ENCODE results near the gene GLE1.
"Not testable (repeated sequence)": the region's sequence is repeated elsewhere in the genome, so short reads cannot be mapped to it uniquely, and the experiment has no call there.

Gene GLE1

GRCh38 chr9:128497824-128498610, 6.5 kb upstream of the GLE1 start:
- no peak for DNase-seq

GRCh38 chr9:128498911-128499310, 5.6 kb upstream of the GLE1 start:
- no peak for DNase-seq

GRCh38 chr9:128499920-128500319, 4.6 kb upstream of the GLE1 start:
- no peak for DNase-seq

- DNase-seq: not testable (repeated sequence)
Observed at GRCh38 chr9:128503415-128503825, 1.1 kb upstream of the GLE1 start.

- no peak for DNase-seq
Observed at GRCh38 chr9:128503870-128504269, 649 bp upstream of the GLE1 start.

GRCh38 chr9:128505414-128505765, 871 bp downstream of the GLE1 start:
- no peak for DNase-seq

- DNase-seq: not testable (repeated sequence)
Observed at GRCh38 chr9:128505906-128506305, 1.4 kb downstream of the GLE1 start.

GRCh38 chr9:128512820-128513219, 8.3 kb downstream of the GLE1 start:
- DNase-seq: no peak

- no peak for DNase-seq
Observed at GRCh38 chr9:128521956-128522355, 17.4 kb downstream of the GLE1 start.

GRCh38 chr9:128523199-128523925, 18.8 kb downstream of the GLE1 start:
- no peak for DNase-seq

- DNase-seq: no peak
Observed at GRCh38 chr9:128526720-128527119, 22.2 kb downstream of the GLE1 start.

GRCh38 chr9:128528445-128529160, 24.1 kb downstream of the GLE1 start:
- DNase-seq: no peak

- no peak for DNase-seq
Observed at GRCh38 chr9:128529191-128529590, 24.7 kb downstream of the GLE1 start.

- DNase-seq: no peak
Observed at GRCh38 chr9:128532581-128532980, 28.1 kb downstream of the GLE1 start.

- DNase-seq: no peak
Observed at GRCh38 chr9:128540634-128541360, 36.3 kb downstream of the GLE1 start.

GRCh38 chr9:128546504-128546903, 42.0 kb downstream of the GLE1 start:
- no peak for DNase-seq

GRCh38 chr9:128548876-128549275, 44.4 kb downstream of the GLE1 start:
- no peak for DNase-seq

GRCh38 chr9:128550226-128550625, 45.7 kb downstream of the GLE1 start:
- DNase-seq: no peak

GRCh38 chr9:128550770-128551656, 46.5 kb downstream of the GLE1 start:
- no peak for DNase-seq

- DNase-seq: peak; percentile 3
Observed at GRCh38 chr9:128551657-128552152, 47.2 kb downstream of the GLE1 start.

- peak; percentile 76 for DNase-seq
Observed at GRCh38 chr9:128552153-128552743, 47.7 kb downstream of the GLE1 start, which contains the start of gene SPTAN1. SPTAN1 (plus strand) TSS chr9:128552587; CDS start chr9:128566741, 14,154 bp downstream.
